Activated CD8-positive, alpha-beta memory T cell treated with anti-CD3 and anti-CD28 coated beads for 48 hours (primary cell): ENCODE measurements around the gene USP34.

Experiments
- DNase-seq, 3 experiments: peaks; one replicate each; pipeline ENCODE4 v3.0.0-alpha.2; 2020; ENCODE audit warnings: low read depth in 2 of 3, low spot score in 2 of 3

Gene USP34

DNA sequence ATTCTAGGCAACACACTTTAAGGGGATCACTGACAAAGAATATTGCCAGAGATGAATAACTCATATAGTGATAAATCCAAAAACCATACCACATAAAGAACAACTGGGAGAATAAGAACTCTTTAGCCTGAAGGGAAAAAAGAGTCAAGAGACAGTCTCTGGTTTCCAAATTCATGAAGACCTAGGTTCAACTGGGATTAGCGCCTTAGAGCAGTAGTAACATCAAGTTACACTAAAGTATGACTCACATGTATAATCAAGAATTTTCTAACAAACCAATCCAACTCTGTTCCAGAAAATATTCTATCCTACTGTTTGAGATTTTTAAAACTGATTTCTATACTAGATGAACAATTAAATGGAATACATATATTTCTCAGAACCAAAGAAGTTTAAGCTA lies 93.8 kb downstream of the USP34 start:
- no peak for DNase-seq

DNA sequence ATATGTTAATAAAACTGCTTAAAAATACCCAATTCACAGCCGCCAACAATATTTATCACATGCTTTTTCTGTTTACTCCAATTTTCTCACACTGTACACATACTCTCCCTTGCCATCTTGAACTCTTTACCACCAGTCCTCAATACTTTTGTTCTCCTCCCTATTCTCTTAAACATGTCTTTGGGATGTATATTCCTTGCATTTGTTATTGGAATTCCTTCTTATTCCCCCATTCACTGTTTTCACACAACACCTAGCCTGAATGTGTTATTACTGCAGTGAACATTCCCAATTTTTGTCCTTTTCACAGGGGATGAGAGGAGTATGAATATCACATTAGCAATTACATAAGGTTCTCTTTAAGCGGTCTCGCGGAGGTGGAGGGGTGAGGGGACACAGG lies 94.7 kb downstream of the USP34 start:
- no peak for DNase-seq

DNA sequence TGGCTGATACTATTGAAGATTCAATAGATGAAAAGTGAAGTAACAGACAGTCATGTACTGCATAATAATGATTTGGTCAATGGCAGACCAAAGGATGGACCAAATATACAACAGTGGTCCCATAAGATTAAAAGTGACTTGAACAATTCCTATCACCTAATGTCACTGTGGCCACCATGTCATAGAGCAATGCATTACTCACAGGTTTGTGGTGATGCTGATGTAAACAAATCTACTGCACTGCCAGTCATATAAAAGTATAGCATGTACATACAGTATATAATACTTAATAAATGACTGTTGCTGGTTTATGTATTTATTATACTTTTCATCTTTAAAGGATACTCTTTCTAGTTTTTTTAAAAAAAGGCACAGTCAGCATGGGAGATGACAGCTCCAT lies 99.9 kb downstream of the USP34 start:
- no peak for DNase-seq

DNA sequence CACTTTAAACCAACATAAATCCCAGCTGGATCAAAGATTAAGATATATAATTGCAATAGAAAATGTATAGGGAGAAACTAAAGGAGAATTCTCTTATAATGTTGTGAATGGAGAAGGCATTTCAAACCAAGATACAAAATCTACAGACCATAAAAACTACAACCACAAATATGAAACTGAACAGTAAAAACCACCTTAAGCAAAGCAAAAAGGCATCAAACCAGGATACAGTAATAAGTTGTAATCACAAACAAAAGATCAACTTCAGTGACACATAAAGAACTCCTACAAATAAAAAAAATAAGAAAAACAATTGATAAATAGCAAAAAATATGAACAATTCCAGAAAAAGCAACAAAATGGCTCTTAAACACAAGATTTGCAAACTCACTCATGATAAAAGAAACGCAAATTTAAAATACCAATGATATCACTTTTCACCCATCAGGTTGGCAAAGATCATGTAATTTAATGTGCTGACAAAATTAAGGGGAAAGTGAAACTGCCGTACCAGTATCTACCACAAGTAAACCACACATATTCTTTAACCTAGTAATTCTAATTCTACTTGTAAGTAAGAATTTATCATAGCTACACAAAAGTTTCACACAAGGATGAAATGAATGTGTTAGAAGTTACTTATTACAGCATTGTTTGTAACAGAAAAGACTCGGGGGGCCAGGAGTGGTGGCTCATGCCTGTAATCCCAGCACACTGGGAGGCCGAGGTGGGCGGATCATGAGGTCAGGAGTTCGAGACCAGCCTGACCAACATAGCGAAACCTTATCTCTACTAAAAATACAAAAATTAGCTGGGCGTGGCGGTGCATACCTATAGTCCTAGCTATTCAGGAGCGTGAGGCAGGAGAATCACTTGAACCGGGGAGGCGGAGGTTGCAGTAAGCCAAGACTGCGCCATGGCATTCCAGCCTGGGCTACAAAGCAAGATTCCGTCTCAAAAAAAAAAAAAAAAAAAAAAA lies 101.9 kb downstream of the USP34 start:
- DNase-seq, result no peak

DNA sequence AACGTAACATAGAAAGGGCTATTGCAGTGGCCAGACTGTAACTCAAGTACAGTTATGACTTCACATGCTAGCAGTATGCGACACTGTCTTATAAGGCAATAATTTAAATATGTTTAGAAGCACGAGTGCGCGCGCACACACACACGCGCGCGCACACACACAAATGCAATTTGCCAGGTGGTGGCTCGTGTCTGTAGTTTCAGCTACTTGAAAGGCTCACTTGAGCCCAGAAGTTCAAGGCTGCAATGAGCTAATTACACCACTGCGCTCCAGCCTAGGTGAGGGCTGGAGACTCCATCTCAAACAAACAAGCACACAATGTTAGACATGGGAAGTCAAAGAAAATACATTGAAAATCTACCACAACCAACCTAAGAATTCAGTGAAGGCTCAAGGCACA lies 103.7 kb downstream of the USP34 start:
- DNase-seq, result no peak

DNA sequence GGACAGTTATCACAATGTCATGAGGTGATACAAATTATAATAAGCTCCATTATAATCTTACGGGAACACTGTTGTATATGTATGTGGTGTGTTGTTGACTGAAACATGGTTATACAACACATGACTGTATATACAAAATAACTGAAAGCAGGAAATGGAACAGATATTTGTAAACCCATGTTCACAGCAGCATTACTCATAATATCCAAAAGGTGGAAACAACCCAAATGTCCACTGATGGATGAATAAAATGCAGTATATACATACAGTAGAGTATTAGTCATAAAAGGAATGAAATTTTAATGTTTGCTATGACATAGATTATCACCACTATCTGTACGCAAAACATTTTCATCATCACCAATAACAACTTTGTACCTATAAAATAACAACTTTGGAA lies 107.3 kb downstream of the USP34 start:
- no peak for DNase-seq

DNA sequence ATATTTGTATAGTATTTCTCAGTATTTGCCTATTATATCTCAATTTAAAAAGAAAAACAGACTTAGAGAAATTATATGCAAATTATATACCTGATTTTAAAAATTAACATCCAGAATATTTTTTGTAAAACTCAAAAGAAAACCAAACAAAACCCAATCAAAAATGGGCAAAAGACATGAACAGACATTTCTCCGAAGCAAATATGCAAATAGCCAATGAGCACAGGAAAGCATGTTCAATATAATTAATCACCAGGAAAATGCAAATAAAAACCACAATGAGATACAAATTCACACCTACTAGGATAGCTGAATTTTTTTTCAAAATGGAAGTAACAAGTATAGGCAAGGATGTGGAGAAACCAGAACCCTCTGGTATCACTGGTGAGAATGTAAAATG lies 108.0 kb downstream of the USP34 start:
- no peak for DNase-seq

DNA sequence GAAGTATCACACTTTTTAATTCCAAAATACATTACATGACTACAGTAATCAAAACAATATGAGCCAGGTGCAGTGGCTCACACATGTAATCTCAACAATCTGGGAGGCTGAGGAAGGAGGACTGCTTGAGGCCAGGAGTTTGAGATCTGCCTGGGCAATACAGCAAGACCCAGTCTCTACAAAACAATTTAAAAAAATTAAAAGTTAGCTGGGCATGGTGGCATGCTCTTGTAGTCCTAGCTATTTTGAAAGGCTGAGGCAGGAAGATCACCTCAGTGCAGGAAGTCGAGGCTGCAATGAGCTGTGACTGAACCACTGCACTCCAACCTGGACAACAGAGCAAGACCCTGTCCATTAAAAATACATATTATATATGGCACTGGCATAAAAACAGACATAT lies 109.8 kb downstream of the USP34 start:
- no peak for DNase-seq

DNA sequence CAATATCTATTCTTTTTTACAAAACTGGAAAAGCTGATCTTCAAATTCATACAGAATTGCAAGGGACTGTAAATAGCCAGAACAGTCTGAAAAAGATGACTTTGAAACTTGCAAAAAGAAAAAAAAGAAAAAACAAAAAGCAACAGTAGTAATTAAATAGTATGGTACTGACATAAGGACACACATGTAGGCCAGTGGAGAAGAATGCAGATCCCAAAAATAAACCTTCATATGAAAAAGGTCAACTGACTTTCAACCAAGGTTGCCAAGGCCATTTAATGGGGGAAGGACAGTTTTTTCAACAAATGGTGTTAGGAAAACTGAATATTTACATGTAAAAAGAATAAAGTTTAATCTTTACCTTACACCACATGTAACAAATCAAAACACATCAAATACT lies 111.8 kb downstream of the USP34 start:
- no peak for DNase-seq

DNA sequence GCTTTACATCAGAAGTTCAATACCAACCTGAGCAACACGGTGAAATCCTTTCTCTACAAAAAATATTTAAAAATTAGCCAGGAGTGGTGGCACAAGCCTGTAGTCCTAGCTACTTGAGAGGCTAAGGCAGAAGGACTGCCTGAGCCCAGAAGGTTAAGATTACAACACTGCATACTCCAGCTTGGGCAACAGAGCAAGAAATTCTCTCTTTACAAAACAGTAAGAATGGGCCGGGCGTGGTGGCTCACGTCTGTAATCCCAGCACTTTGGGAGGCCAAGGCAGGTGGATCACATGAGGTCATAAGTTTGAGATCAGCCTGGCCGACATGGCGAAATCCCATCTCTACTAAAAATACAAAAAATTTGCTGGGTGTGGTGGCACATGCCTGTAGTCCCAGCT lies 113.2 kb downstream of the USP34 start:
- DNase-seq, result no peak

DNA sequence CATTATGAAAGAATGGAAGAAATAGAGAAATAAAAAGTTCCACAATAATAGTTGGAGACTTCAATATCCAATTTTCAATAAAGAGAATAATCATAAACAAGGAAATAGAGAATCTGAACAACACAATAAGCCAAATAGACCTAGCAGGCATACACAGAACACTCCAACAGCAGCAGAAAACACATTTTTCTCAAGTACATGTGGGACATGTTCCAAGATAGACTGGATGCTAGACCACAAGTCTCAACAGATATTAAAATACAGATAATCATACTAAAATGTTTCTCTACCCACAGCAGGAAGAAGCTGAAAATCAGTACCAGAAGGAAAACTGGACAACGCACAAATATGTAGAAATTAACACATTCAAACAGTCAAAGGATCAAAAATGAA lies 113.9 kb downstream of the USP34 start:
- DNase-seq, result no peak

DNA sequence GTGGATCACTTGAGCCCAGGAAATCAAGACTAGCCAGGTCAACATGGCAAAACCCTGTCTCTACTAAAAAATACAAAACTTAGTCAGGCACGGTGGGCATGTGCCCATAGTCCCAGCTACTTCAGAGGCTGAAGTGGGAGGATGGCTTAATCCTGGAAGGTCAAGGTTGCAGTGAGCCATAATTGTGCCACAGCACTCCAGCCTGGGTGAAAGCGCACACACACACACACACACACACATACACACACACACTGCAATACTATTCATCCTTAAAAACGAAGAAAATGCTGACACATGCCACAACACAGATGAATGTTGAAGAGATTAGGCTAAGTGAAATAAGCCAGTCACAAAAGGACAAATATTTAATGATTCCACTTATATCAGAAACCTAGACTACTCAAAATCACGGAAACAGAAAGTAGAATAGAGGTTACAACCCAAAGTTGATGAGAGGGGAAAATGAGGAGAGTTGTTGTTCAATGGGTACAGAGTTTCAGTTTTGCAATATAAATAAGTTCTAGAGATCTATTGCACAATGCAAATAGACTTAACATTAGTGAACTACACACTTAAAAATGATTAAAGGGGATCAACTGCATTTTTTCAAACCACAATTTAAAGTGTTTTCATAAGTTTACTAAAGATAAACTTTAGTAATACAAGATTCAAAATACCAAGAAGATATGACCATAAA lies 114.5 kb downstream of the USP34 start:
- DNase-seq, result no peak

DNA sequence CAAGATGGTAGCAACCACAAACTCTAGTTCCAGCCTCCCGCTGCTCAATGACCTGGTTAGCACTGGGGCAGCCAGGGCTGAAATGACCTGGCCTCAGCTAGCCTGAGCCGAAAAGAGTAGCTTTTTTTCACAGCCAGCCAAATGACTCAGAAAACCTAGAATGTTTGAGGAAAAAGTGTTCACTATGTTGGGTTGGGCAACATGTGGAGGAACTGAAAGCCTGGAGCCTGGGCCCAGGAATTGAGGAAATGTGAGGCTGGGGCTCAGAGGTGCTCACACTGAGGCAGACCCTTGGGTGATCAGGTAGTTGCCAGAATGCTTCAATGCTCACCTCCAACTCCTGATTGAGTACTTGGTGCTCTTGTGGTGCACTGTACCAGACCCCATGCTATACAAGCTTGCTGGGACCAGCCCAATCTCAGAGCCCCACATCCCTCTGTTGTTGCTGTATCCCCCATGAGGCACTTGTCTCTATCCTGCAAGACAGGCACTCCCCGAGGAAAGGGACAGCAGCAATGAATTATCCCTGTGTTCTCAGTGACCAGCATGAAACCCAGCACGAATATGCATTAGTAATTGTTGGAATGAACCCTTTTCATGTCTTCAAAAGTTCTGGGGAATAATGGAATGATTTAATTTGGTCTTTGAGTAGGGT lies 116.2 kb downstream of the USP34 start:
- no peak for DNase-seq

DNA sequence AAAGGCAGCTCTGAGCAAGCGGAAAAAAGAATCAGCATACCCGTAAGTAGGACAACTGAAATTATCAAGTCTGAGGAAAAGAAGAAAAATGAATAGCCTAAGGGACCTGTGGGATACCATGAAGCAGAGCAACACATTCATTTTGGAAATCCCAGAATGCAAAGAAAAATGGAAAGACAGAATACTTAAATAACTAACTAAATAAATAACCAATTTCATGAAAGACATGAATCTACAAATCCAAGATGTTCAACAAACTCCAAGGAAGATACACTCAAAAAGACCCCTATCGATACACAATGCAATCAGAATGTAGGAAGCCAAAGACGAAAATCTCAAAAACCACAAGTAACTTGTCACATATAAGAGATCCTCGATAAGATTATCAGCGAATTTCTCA lies 117.0 kb downstream of the USP34 start:
- DNase-seq, result no peak

DNA sequence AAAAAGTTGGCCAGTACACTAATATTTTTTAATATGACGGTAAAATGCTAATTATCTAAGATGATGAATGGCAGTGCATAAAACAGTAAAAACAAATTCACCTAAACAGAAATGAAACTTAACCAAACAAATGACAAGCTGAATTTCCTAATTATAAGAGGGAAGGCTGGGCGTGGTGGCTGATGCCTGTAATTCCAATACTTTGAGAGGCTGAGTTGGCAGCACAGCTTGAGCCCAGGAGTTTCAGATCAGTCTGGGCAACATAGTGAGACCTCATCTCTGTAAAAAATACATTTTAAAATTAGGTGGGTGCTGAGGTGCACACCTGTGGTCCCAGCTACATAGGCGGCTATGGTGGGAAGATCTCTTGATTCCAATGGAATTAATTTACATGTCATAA lies 120.1 kb downstream of the USP34 start:
- DNase-seq, result no peak

DNA sequence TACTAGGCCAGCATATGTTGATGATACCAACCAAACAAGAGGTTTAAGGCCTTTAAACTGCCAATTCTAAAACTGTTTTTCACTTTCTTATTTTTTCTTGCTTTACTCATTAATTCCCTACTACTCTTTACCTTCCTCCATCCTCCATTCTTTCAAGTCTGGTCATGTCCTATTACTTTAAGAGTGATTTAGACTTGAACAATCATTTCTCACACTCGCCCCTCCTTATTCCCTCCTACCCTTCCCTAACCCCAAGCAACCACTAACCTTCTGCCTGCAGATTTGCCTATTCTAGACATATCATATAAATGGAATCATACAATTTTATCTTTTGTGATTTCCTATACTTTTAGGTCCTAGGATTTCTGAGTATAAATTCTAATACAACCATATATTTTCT lies 127.7 kb downstream of the USP34 start:
- DNase-seq, result no peak

DNA sequence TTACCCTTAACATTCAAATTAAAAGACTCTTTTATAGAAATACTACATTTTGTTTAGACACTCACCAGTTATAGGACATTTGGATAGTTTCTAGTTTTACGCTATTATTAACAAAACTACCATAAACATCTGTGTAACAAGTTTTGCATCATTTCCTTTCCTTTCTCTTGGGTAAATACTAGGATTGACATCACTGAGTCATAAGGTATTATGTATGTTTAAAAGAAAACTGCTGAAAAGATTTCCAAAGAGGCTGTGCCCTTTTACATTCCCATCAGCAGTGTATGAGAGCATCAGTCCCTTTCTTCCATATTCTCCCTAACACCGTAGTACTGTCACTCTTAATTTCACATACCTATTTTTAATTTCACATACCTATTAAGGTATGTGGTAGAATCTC lies 130.6 kb downstream of the USP34 start:
- DNase-seq, result no peak

DNA sequence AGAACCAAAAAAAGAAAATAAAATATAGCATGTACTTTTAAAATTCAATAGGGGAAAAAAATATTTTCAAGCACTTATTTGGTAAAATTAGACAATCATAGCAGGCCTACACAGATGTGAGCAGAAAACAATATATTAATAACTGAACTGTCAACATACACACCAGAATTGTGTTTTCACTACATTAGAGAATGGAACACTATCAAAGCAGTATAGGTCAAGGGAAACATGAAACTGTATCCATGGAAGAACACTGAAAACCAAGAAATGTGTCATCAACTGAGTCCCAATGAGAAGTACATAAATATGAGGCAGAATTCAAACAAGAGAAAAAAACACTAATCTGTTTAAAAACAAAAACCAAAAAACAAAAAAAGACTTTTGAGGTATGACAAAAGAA lies 132.4 kb downstream of the USP34 start:
- no peak for DNase-seq

DNA sequence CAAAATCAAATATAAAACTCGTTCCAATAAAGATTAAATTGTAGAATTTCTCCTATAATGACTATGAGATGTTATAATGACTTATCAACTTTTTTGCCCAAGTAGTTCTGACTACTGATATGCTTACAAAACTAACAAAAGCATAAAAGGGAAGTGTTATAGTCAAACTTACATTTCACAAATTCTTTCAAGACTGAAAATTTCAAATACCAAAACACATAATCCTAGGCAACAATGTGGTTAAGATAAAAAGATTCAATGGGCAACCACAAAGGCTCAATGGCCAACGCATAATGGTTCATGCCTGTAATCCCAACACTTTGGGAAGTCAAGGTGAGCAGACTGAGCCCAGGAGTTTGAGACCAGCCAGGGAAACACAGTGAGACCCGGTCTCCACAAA lies 135.7 kb downstream of the USP34 start:
- no peak for DNase-seq

DNA sequence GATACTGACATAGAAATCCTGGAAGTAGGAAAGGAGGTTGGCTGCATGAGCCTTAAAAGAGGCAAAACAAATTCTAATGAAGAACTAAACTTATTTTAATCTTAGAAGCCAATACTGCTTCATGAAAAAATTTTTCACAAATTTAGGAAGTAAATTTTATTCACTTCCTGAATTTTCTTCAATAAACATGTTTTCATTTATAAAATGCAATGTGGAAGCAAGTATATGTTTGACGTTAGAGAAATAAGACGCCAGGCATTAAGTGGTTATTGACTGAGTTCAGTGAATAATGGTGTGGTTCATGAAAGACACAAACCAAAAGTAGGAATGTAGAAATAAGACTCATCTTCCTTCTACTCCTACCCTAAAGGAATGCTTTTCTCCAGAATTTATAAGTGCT lies 136.4 kb downstream of the USP34 start:
- no peak for DNase-seq

DNA sequence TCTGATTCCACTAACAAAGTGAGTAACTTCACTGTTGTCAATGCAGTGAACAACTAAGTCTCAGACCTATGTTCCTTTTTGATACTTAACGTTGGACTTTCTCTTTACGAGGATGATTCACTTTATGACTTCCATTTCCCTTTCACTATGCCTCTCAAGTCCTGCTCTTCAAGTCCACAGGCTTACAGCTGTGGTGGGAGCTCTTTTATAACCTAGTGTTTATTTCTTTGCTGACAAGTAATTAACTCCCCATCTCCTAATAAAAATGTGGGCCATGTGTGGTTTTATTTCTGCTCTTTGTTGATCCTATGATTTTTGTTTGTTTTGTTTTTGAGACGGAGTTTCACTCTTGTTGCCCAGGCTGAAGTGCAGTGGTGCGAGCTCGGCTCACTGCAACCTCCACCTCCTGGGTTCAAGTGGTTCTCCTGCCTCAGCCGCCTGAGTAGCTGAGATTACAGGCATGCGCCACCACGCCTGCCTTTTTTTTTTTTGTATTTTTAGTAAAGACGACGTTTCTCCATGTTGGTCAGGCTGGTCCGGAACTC lies 142.1 kb downstream of the USP34 start:
- no peak for DNase-seq

DNA sequence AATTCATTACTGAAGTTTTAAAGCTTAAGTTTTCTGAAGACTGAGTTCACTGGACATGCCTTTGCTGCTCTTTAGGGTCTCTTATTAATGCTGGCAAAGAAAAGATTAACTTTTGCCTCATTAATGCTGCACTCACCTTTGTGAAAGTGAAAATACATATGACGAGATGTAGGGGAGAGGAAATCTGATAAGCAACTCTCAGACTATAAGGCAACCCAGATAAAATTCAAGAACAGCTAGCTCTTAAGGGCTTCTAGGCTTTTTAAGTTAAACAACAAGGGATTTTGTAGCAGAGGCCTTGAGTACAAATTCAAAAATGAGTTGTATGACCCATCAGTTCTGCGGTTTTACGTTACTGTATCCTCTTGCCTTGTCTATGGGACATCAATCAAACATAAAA lies 143.7 kb downstream of the USP34 start:
- no peak for DNase-seq
